ENCODE measurements around the gene SMOC2.

- TF ChIP-seq ZBTB11 (tag by site-specific recombination; conservative IDR thresholded peaks at IDR 0.05; ENCODE audit: low read depth): no peak
- no peak for TF ChIP-seq CTCF (tag by site-specific recombination; IDR thresholded peaks at IDR 0.05)
- no peak for TF ChIP-seq ZNF521 (tag by site-specific recombination; IDR thresholded peaks at IDR 0.05)
- no peak for TF ChIP-seq ZNF350 (tag by site-specific recombination; IDR thresholded peaks at IDR 0.05)
- no peak for TF ChIP-seq ZNF391 (tag by site-specific recombination; IDR thresholded peaks at IDR 0.05; ENCODE audit: borderline replicate concordance, low read depth)
These were observed 21.4 kb downstream of the SMOC2 start for GRCh38 chr6:168462289-168462853.

Data from HEK293 (cell line).